Measurements from ENCODE around the gene ADGRL1. TPM values are rescaled to one million over a fixed set of nuclear protein-coding genes. Genes with fewer than 3 reads are reported as not detected.

Gene ADGRL1
- total RNA-seq, 2 experiments from 2014 or later, result 20.8 to 23.5 TPM

GRCh38 chr19:14127929-14128509 lies 78.0 kb downstream of the ADGRL1 start:
- ChIA-PET CTCF (interaction anchor here (1.4 kb wide), 1 partner anchor 9 kb away, joined by 5 read pairs; no protein-coding TSS in a partner anchor), POLR2A (no interaction called here)
- Mint-ChIP-seq H3K36me3 (ENCODE audit: low read depth) (peaks cover 30% of the 10 kb centered on the region), H3K4me1 (no peaks in the 10 kb centered on the region), H3K27me3 (no peaks in the 10 kb centered on the region), H3K9me3 (ENCODE audit: low read depth) (no peaks in the 10 kb centered on the region), H3K27ac (no peak overlapping the region), H3K4me3 (no peak overlapping the region)
- no peak for ATAC-seq
- intact Hi-C loops (cut with DNase I, micrococcal nuclease), result no loop called here
- DNase-seq, result no peak

- Mint-ChIP-seq H3K9me3 (ENCODE audit: low read depth) (no peaks in the 10 kb centered on the region), H3K4me1 (no peaks in the 10 kb centered on the region), H3K36me3 (ENCODE audit: low read depth) (peaks cover 30% of the 10 kb centered on the region), H3K27me3 (no peaks in the 10 kb centered on the region), H3K27ac (no peak overlapping the region), H3K4me3 (no peak overlapping the region)
- no peak for ATAC-seq
- no peak for DNase-seq
- ChIA-PET CTCF (interaction anchor here (0.6 to 1.5 kb wide), 2 partner anchors 10 to 183 kb away, joined by 3 read pairs; partner anchors contain the start of gene ASF1B), POLR2A (no interaction called here)
- intact Hi-C loops (cut with DNase I, micrococcal nuclease), result no loop called here
Measured at GRCh38 chr19:14127176-14127575, 78.8 kb downstream of the ADGRL1 start.

- Mint-ChIP-seq H3K36me3 (ENCODE audit: low read depth) (peaks cover 21% of the 10 kb centered on the region), H3K4me1 (peaks cover 8% of the 10 kb centered on the region), H3K9me3 (ENCODE audit: low read depth) (no peaks in the 10 kb centered on the region), H3K4me3 (no peak overlapping the region), H3K27ac (no peak overlapping the region), H3K27me3 (no peaks in the 10 kb centered on the region)
- intact Hi-C loops (cut with DNase I, micrococcal nuclease), result no loop called here
- DNase-seq (no peak), ATAC-seq (no peak)
- CTCF ChIA-PET, result interaction anchor here (1.8 kb wide), 1 partner anchor 14 kb away, joined by 7 read pairs; the partner anchor contains the start of gene ASF1B
- POLR2A ChIA-PET, result no interaction called here
Measured at GRCh38 chr19:14122924-14123323, 83.0 kb downstream of the ADGRL1 start.

DNA sequence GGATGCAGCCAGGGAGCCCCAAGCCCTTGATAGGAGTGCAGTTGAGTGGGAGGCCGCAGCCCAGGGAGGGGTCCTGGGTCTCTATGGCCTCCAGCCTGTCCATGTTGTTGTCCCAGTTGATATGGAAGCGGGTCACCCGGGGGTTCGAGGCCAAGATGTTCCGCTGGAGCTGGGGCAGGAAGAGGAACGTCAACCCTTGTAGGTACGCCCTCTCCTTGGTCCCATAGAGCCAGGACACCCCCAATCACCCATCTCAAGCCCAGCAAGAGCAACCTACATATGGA lies 85.5 kb downstream of the ADGRL1 start:
- Mint-ChIP-seq H3K9me3 (ENCODE audit: low read depth) (no peaks in the 10 kb centered on the region), H3K36me3 (ENCODE audit: low read depth) (peaks cover 15% of the 10 kb centered on the region), H3K4me1 (peaks cover 22% of the 10 kb centered on the region), H3K27ac (no peak overlapping the region), H3K27me3 (no peaks in the 10 kb centered on the region), H3K4me3 (no peak overlapping the region)
- ChIA-PET POLR2A (no interaction called here), CTCF (interaction anchor here (0.5 to 1.3 kb wide), 3 partner anchors 11 to 16 kb away, joined by 3 to 4 read pairs (median 3); partner anchors contain the start of gene ASF1B)
- intact Hi-C loops (cut with DNase I, micrococcal nuclease), result no loop called here
- DNase-seq (no peak), ATAC-seq (no peak)

GRCh38 chr19:14119644-14120496 lies 86.1 kb downstream of the ADGRL1 start:
- intact Hi-C loops (cut with DNase I, micrococcal nuclease), result no loop called here
- POLR2A ChIA-PET, result interaction anchor here (1.4 kb wide), 1 partner anchor 17 kb away, joined by 4 read pairs; the partner anchor contains the start of gene ASF1B
- Mint-ChIP-seq H3K27ac (peak overlapping the region; percentile 25), H3K27me3 (no peaks in the 10 kb centered on the region), H3K36me3 (ENCODE audit: low read depth) (peaks cover 12% of the 10 kb centered on the region), H3K4me1 (peaks cover 24% of the 10 kb centered on the region), H3K4me3 (no peak overlapping the region), H3K9me3 (ENCODE audit: low read depth) (no peaks in the 10 kb centered on the region)
- ATAC-seq (no peak), DNase-seq (no peak)
- CTCF ChIA-PET, result interaction anchor here (0.5 to 1.3 kb wide), 3 partner anchors 12 to 17 kb away, joined by 3 to 4 read pairs (median 3); partner anchors contain the start of gene ASF1B

DNA sequence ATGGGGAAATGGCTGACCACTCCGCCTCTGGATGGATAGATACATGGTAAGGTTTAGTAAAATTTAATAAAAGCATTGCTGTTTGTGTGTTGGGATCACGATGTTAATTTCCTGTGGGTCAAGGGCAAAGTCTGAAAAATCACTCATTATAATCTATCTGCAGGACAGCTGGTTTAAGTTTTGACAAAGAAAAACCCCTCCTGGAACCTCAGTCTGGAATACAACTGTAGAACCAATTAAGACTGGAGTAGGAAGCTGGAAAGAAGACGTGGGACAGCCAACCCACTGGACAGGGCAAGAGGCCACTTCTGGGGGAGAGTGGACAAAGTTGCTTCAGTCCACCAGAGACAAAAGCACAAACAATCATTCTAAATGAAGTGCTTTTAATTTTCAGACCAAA lies 86.8 kb downstream of the ADGRL1 start:
- Mint-ChIP-seq H3K4me1 (peaks cover 28% of the 10 kb centered on the region), H3K36me3 (ENCODE audit: low read depth) (peaks cover 6% of the 10 kb centered on the region), H3K27me3 (no peaks in the 10 kb centered on the region), H3K27ac (peak overlapping the region; percentile 77), H3K9me3 (ENCODE audit: low read depth) (no peaks in the 10 kb centered on the region), H3K4me3 (peak overlapping the region; percentile 78)
- CTCF ChIA-PET, result no interaction called here
- POLR2A ChIA-PET, result interaction anchor here (1.4 kb wide), 1 partner anchor 18 kb away, joined by 4 read pairs; the partner anchor contains the start of gene ASF1B
- intact Hi-C loops (cut with DNase I, micrococcal nuclease), result no loop called here
- DNase-seq (no peak), ATAC-seq (no peak)

- POLR2A ChIA-PET, result interaction anchor here (1.4 to 2.0 kb wide), 2 partner anchors 18 kb away, joined by 4 to 8 read pairs; partner anchors contain the start of gene ASF1B
- ATAC-seq (no peak), DNase-seq (peak; percentile 58)
- Mint-ChIP-seq H3K9me3 (ENCODE audit: low read depth) (no peaks in the 10 kb centered on the region), H3K27ac (peak overlapping the region; percentile 77), H3K36me3 (ENCODE audit: low read depth) (peaks cover 6% of the 10 kb centered on the region), H3K4me1 (peaks cover 35% of the 10 kb centered on the region), H3K27me3 (no peaks in the 10 kb centered on the region), H3K4me3 (peak overlapping the region; percentile 78)
- CTCF ChIA-PET, result interaction anchor here (0.6 to 0.9 kb wide), 2 partner anchors 12 to 18 kb away, joined by 4 to 7 read pairs; partner anchors contain the start of gene ASF1B
- intact Hi-C loops (cut with DNase I, micrococcal nuclease), result loop anchor here in 1 of 2 experiments (1.0 kb wide), 2 partner anchors 166 to 238 kb away; partner anchors contain the start of gene DCAF15
Measured at GRCh38 chr19:14118165-14119051, 87.6 kb downstream of the ADGRL1 start.

- intact Hi-C loops (cut with DNase I, micrococcal nuclease), result loop anchor here (1.0 to 2.0 kb wide), 8 partner anchors 19 to 237 kb away; partner anchors contain the start of genes ASF1B (in 2 of the 2), DCAF15 (in 1 of the 2), RFX1 (in 1 of the 2) and SAMD1 (in 1 of the 2)
- peak; percentile 98 for ATAC-seq
- no peaks in the 10 kb centered on the region for H3K9me3 Mint-ChIP-seq (ENCODE audit: low read depth)
- H3K27ac Mint-ChIP-seq, result peak within 1 kb of the TSS; percentile 77
- H3K27me3 Mint-ChIP-seq, result no peaks in the 10 kb centered on the region
- H3K4me3 Mint-ChIP-seq, result peak within 1 kb of the TSS; percentile 78
- DNase-seq, result peak; percentile 99
- peaks cover 41% of the 10 kb centered on the region for H3K4me1 Mint-ChIP-seq
- POLR2A ChIA-PET, result interaction anchor here (2.0 kb wide), 1 partner anchor 19 kb away, joined by 8 read pairs; the partner anchor contains the start of gene ASF1B
- CTCF ChIA-PET, result interaction anchor here (0.6 to 0.9 kb wide), 5 partner anchors 13 to 138 kb away, joined by 3 to 7 read pairs (median 4); partner anchors contain the start of gene ASF1B
- peaks cover 4% of the 10 kb centered on the region for H3K36me3 Mint-ChIP-seq (ENCODE audit: low read depth)
Measured at GRCh38 chr19:14117668-14118164, 88.3 kb downstream of the ADGRL1 start, which contains the start of gene PRKACA. Gene PRKACA (minus strand): TSS chr19:14117762. CDS start chr19:14117547, 215 bp downstream.

GRCh38 chr19:14116918-14117578 lies 88.9 kb downstream of the ADGRL1 start:
- intact Hi-C loops (cut with DNase I, micrococcal nuclease), result loop anchor here (1.0 to 2.0 kb wide), 6 partner anchors 19 to 111 kb away; partner anchors contain the start of genes ASF1B (in 2 of the 2), RFX1 (in 1 of the 2) and SAMD1 (in 1 of the 2)
- CTCF ChIA-PET, result interaction anchor here (0.6 to 0.9 kb wide), 5 partner anchors 20 to 138 kb away, joined by 3 to 7 read pairs (median 4); partner anchors contain the start of gene ASF1B
- Mint-ChIP-seq H3K9me3 (ENCODE audit: low read depth) (no peaks in the 10 kb centered on the region), H3K4me3 (peak overlapping the region; percentile 75), H3K36me3 (ENCODE audit: low read depth) (no peaks in the 10 kb centered on the region), H3K27ac (peak overlapping the region; percentile 1), H3K4me1 (peaks cover 47% of the 10 kb centered on the region), H3K27me3 (no peaks in the 10 kb centered on the region)
- DNase-seq (peak; percentile 41), ATAC-seq (no peak)
- POLR2A ChIA-PET, result interaction anchor here (0.6 to 2.0 kb wide), 2 partner anchors 9 to 20 kb away, joined by 7 to 8 read pairs; partner anchors contain the start of gene ASF1B

DNA sequence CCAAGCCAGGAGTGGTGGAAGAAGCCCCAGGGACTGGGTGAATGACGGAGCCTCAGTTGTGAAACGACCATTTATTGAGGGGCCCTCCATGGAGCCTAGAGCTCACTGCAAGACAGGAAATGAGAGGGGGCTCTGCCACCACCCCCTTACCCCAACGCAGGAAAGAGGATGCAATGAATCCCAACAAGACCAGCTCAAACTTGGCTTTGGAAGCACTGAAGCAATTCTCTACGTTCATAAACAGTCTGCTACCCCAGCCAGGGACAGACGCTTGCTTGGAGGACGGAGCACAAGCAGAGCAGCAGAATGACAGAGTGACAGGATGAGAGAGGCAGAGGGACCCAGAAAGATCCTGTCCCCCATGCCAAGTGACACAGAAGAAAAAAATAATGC lies 89.4 kb downstream of the ADGRL1 start:
- Mint-ChIP-seq H3K9me3 (ENCODE audit: low read depth) (no peaks in the 10 kb centered on the region), H3K4me1 (peaks cover 53% of the 10 kb centered on the region), H3K27me3 (no peaks in the 10 kb centered on the region), H3K4me3 (peak overlapping the region; percentile 75), H3K36me3 (ENCODE audit: low read depth) (no peaks in the 10 kb centered on the region), H3K27ac (peak overlapping the region; percentile 1)
- DNase-seq (no peak), ATAC-seq (no peak)
- intact Hi-C loops (cut with DNase I, micrococcal nuclease), result loop anchor here in 1 of 2 experiments (2.0 kb wide), 1 partner anchor 26 kb away; the partner anchor contains the start of gene SAMD1
- CTCF ChIA-PET, result interaction anchor here (0.6 to 1.8 kb wide), 6 partner anchors 15 to 1177 kb away, joined by 3 to 9 read pairs (median 4); no protein-coding TSS in a partner anchor
- POLR2A ChIA-PET, result interaction anchor here (0.6 to 2.0 kb wide), 2 partner anchors 9 to 20 kb away, joined by 7 to 8 read pairs; partner anchors contain the start of gene ASF1B
